Left ventricle myocardium inferior (tissue), 1 donor: ENCODE results near the gene MRPL16. TPM values are rescaled to one million over a fixed set of nuclear protein-coding genes. Genes with fewer than 3 reads are reported as not detected.
"Not testable (repeated sequence)": the region's sequence is repeated elsewhere in the genome, so short reads cannot be mapped to it uniquely, and the experiment has no call there.

Experiments used
- DNase-seq: peaks from one replicate; pipeline ENCODE4 v3.0.0-alpha.2; 2020
- H3K27ac ChIP-seq: fragments of 200-600 bp; replicated peaks from 2 replicates; pipeline ENCODE4 v1.8.0; 2021
- H3K27me3 ChIP-seq: fragments of 200-600 bp; 2 replicates; pipeline ENCODE4 v1.8.0; 2021; ENCODE audit warnings: low read depth
- H3K36me3 ChIP-seq: fragments of 200-600 bp; 2 replicates; pipeline ENCODE4 v1.8.0; 2021
- H3K4me1 ChIP-seq: fragments of 200-600 bp; 2 replicates; pipeline ENCODE4 v1.8.0; 2021
- H3K4me3 ChIP-seq: fragments of 200-600 bp; 2 replicates; pipeline ENCODE4 v1.8.0; 2021; ENCODE audit warnings: mild to moderate bottlenecking, moderate library complexity
- H3K9me3 ChIP-seq: fragments of 200-600 bp; replicated peaks from 2 replicates; pipeline ENCODE4 v1.8.0; 2021
- CTCF ChIP-seq: fragments of 200-600 bp; IDR thresholded peaks from 2 replicates; pipeline ENCODE4 v1.8.0; 2021; ENCODE audit warnings: antibody characterized with exemption, mild to moderate bottlenecking, borderline replicate concordance
- intact Hi-C: fragments of 100-400 bp; cut with micrococcal nuclease; formaldehyde crosslinking; loops from one replicate; pipeline ENCODE4 v1.11.0; 2022
- long read RNA-seq: library from polyadenylated mRNA; unstranded; transcript quantifications from one replicate; pipeline ENCODE4 v2.0.0, GENCODE V29; 2021
- total RNA-seq: library from RNA; stranded (reverse); fragmentation: NEBNext Ultra II Directional; extraction: Animal tissue kit (Norgen Biotek cat#: 25700); gene quantifications from one replicate; pipeline ENCODE4 v1.2.1, GENCODE V29; 2021
- donor health status: DM: no; HTN: yes; CAD: no; lungs with severe emphysema.

MRPL16 gene
- 93.2 TPM for total RNA-seq
- long read RNA-seq, transcript MRPL16-201 (4 exons, 1,182 nt): major isoform, 127 of 137 reads
- long read RNA-seq, partial matches to known transcripts: 7 of 137 reads
- long read RNA-seq, other reads (novel, unspliced or antisense): 1 of 137 reads

- Histone ChIP-seq H3K27me3 (no peaks in the 10 kb centered on the region), H3K9me3 (no peaks in the 10 kb centered on the region), H3K27ac (peak within 1 kb of the TSS; percentile 91), H3K4me3 (peak within 1 kb of the TSS; percentile 91), H3K36me3 (peaks cover 31% of the 10 kb centered on the region), H3K4me1 (peaks cover 19% of the 10 kb centered on the region)
- TF ChIP-seq CTCF: no peak
- DNase-seq: peak; percentile 85
- intact Hi-C loops: no loop called here
Measured at GRCh38 chr11:59810189-59810910, at the start of gene MRPL16. MRPL16 (minus strand) TSS chr11:59810778; CDS start chr11:59810658, 120 bp downstream.

- Histone ChIP-seq H3K36me3 (no peaks in the 10 kb centered on the region), H3K9me3 (no peaks in the 10 kb centered on the region), H3K4me3 (no peak overlapping the region), H3K27ac (no peak overlapping the region), H3K4me1 (no peaks in the 10 kb centered on the region), H3K27me3 (no peaks in the 10 kb centered on the region)
- intact Hi-C loops: no loop called here
- TF ChIP-seq CTCF: no peak
- DNase-seq: no peak
Measured at GRCh38 chr11:59859673-59860072, 49.1 kb upstream of the MRPL16 start.

GRCh38 chr11:59857439-59858434 is 47.2 kb upstream of the MRPL16 start:
- Histone ChIP-seq H3K36me3 (no peaks in the 10 kb centered on the region), H3K9me3 (no peaks in the 10 kb centered on the region), H3K4me3 (no peak overlapping the region), H3K27me3 (no peaks in the 10 kb centered on the region), H3K4me1 (no peaks in the 10 kb centered on the region), H3K27ac (no peak overlapping the region)
- intact Hi-C loops: no loop called here
- no peak for DNase-seq
- no peak for TF ChIP-seq CTCF

- no peak for DNase-seq
- Histone ChIP-seq H3K4me3 (no peak overlapping the region), H3K27me3 (no peaks in the 10 kb centered on the region), H3K36me3 (no peaks in the 10 kb centered on the region), H3K4me1 (no peaks in the 10 kb centered on the region), H3K27ac (no peak overlapping the region), H3K9me3 (no peaks in the 10 kb centered on the region)
- intact Hi-C loops: no loop called here
- TF ChIP-seq CTCF: no peak
Measured at GRCh38 chr11:59854871-59855270, 44.3 kb upstream of the MRPL16 start.

GRCh38 chr11:59851416-59851815 is 40.8 kb upstream of the MRPL16 start:
- H3K9me3 ChIP-seq, H3K36me3 ChIP-seq, DNase-seq, H3K4me1 ChIP-seq, H3K27ac ChIP-seq, intact Hi-C loops, H3K27me3 ChIP-seq, H3K4me3 ChIP-seq: not testable (repeated sequence)

GRCh38 chr11:59849551-59849950 is 39.0 kb upstream of the MRPL16 start:
- H3K36me3 ChIP-seq, H3K27ac ChIP-seq, H3K27me3 ChIP-seq, H3K9me3 ChIP-seq, H3K4me1 ChIP-seq, H3K4me3 ChIP-seq, DNase-seq, intact Hi-C loops: not testable (repeated sequence)
